Tibial nerve (tissue), 4 donors: ENCODE results near the gene TEP1. TPM values are rescaled to one million over a fixed set of nuclear protein-coding genes. Genes with fewer than 3 reads are reported as not detected.
A peak's percentile ranks its signal among the peaks of the same experiment; 100 is the strongest.

ENCODE experiments used
- DNase-seq, 2 donors: peaks; one replicate each; pipeline ENCODE4 v3.0.0-alpha.2; 2019; ENCODE audit warnings: low spot score in 2 of 2
- H3K27ac ChIP-seq, 4 donors: fragments of 200-600 bp; sonication (generic) in 3 of 4; one replicate each; pipeline ENCODE4 v1.5.1; 2017 to 2019; ENCODE audit warnings: mild to moderate bottlenecking in 1 of 4
- H3K27me3 ChIP-seq, 2 donors: fragments of 200-600 bp; sonication (generic) in 1 of 2; one replicate each; pipeline versions ENCODE4 v1.5.1 to v1.6.0; 2017 to 2019
- H3K36me3 ChIP-seq, 3 donors: fragments of 200-600 bp; sonication (generic); one replicate each; pipeline ENCODE4 v1.5.1; 2018 to 2019
- H3K4me1 ChIP-seq, 4 donors: fragments of 200-600 bp; sonication (generic) in 3 of 4; one replicate each; pipeline ENCODE4 v1.5.1; 2017 to 2019
- H3K4me3 ChIP-seq, 4 donors: fragments of 200-600 bp; sonication (generic) in 3 of 4; one replicate each; pipeline ENCODE4 v1.5.1; 2017 to 2019; ENCODE audit warnings: mild to moderate bottlenecking in 1 of 4, moderate library complexity in 1 of 4
- H3K9me3 ChIP-seq, 4 donors: fragments of 200-600 bp; sonication (generic) in 3 of 4; one replicate each; pipeline ENCODE4 v1.5.1; 2017 to 2019
- EP300 ChIP-seq, 2 donors: sonication (generic); formaldehyde crosslinking; IDR thresholded peaks; one replicate each; pipeline ENCODE4 v1.6.1; 2017; ENCODE audit warnings: antibody characterized with exemption in 2 of 2, mild to moderate bottlenecking in 1 of 2
- POLR2A ChIP-seq, 2 donors: fragments of 450-650 bp; IDR thresholded peaks; one replicate each; pipeline ENCODE4 v1.6.1; 2017; ENCODE audit warnings: antibody characterized with exemption in 2 of 2, mild to moderate bottlenecking in 2 of 2, moderate library complexity in 2 of 2
- WGBS, 2 donors: methylation state at CpG; one replicate each; pipeline ENCODE4 v1.1.5; 2018; 5-methylcytosine and 5-hydroxymethylcytosine counted together
- total RNA-seq, 4 donors: library from RNA; depleted of rRNA; stranded (reverse); fragments of >200 nt; gene quantifications; one replicate each; pipeline ENCODE4 v1.1.0, GENCODE V29; 2016
- TF ChIP-seq, protein P1 (sequence below), 5 experiments: fragments of 200-600 bp in 3 of 5; fragments of 450-650 bp in 2 of 5; sonication (generic) in 3 of 5; IDR thresholded peaks; one replicate each; pipeline ENCODE4 v1.5.1; 2016 to 2019; ENCODE audit warnings: antibody characterized with exemption in 5 of 5, mild to moderate bottlenecking in 3 of 5, moderate library complexity in 2 of 5

Gene TEP1
- 10 to 100 TPM; 30.3 to 50.0 (median 36.0) TPM for total RNA-seq

DNA sequence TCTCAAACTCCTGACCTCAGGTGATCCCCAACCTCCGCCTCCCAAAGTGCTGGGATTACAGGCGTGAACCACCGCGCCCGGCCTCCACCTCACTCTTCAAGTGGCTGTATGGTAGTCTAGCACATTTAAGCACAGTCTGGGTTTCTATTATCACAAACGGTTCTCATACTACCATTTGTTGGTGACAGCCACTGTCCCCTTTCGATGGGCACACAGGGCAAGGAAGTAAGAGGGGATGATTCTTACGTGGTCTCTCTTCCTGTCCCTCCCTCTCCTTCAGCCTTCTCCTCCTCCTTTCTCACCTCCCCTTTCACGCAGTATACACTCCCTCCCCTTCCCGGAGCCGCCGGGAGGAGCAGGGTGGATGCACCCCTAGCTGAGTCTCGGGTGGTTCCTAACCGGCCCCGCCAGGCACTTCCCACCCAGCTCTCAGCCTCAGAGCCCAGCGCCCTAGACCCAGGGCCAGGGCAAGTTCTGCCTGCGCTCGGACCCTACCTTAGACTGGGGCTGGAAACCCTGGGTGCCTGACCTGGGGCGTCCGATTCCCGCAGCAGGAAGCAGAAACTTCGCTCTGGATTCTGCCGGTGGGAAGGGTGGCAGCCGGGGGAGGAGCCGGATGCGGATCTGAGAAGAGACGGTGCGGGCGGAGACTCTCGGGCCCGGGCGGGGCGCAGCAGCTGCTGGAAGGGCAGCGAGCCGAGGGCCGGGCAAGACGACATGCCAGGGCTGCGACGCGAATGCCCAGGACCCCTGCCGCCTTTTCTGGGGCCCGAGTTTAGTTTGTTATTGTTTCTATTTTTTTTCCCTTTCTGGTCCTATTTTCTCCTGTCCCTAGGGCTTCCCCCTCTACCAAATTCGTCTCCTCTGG is at the start of gene TEP1:
TSS of gene TEP1 (minus strand) at position 626 of the 868 bp plus-strand sequence. CDS start 5,062 bp downstream, outside the sequence.
- 0 to 1% methylated on average over 26 to 43 of the region's 43 CpGs for WGBS, 2 donors
- Histone ChIP-seq H3K27me3 (no peaks in the 10 kb centered on the region), H3K4me3 (peak within 1 kb of the TSS; percentile 51 to 92 (median 76)), H3K27ac (peak within 1 kb of the TSS; percentile 75 to 98 (median 90)), H3K4me1 (peaks cover 0 to 32% (median 13%) of the 10 kb centered on the region in 4 donors), H3K9me3 (no peaks in the 10 kb centered on the region), H3K36me3 (peaks cover 0 to 5% (median 0%) of the 10 kb centered on the region in 3 donors)
- TF ChIP-seq, protein P1, sequence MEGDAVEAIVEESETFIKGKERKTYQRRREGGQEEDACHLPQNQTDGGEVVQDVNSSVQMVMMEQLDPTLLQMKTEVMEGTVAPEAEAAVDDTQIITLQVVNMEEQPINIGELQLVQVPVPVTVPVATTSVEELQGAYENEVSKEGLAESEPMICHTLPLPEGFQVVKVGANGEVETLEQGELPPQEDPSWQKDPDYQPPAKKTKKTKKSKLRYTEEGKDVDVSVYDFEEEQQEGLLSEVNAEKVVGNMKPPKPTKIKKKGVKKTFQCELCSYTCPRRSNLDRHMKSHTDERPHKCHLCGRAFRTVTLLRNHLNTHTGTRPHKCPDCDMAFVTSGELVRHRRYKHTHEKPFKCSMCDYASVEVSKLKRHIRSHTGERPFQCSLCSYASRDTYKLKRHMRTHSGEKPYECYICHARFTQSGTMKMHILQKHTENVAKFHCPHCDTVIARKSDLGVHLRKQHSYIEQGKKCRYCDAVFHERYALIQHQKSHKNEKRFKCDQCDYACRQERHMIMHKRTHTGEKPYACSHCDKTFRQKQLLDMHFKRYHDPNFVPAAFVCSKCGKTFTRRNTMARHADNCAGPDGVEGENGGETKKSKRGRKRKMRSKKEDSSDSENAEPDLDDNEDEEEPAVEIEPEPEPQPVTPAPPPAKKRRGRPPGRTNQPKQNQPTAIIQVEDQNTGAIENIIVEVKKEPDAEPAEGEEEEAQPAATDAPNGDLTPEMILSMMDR (IDR thresholded peaks at IDR 0.05), result peak in 1 of 5 experiments; percentile 33
- peak; percentile 74 to 78 for TF ChIP-seq POLR2A (IDR thresholded peaks at IDR 0.05)
- peak in 1 of 2 donors; percentile 89 for TF ChIP-seq EP300 (IDR thresholded peaks at IDR 0.05)
- DNase-seq, result peak; percentile 81 to 84

DNA sequence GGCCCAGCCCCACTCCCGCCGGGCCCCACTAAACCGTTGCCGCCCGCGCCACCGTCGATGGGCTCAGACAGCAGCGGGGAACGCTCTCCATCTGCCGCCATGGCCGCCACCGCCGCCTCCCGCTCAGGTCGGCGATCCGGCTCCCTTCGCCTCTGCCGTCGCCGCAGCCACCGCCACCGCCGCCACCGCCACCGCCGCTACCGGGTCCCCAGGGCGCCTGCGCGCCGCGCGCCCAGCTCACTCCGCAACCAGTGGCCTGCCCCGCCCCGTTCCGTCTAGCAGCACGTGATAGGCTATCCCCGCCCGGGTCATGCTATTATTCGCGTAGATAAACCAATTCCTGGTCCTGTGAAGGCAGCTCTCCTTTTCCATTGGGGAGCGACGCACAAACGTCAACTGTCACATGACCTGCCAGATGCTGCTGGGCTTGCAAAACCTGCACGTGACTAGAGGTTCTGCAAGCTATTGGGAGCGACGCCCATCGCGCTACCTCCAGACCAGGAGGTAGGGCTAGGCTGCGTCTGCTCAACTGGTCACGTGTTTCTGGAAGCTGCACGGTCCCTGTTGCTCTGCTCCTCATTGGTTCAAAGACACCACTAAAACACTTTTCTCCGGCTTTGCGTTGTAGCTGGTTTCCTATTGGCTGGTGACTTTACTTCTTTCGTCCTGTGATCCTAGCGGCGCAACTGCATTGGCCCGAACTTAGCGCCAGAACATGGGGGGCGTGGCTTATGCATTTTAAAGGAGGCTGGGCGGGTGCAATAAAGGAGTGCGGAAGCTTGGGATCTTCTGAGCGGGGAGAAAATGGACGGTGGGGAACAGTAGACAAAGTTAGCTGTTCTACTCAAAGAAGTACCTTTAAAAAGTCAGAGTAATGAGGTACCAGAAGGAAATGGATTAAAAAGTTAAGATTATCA is 48.2 kb upstream of the TEP1 start, which contains the start of gene PIP4P1:
TSS of gene PIP4P1 (minus strand) at position 210 of the 917 bp plus-strand sequence. CDS start at position 101, 109 bp downstream.
- peak; percentile 98 to 99 for DNase-seq
- H3K9me3 ChIP-seq, result no peaks in the 10 kb centered on the region
- peaks cover 3 to 38% (median 15%) of the 10 kb centered on the region in 4 donors for H3K4me1 ChIP-seq
- no peaks in the 10 kb centered on the region for H3K27me3 ChIP-seq
- 0 to 1% methylated on average over 59 of the region's 67 CpGs for WGBS, 2 donors
- H3K27ac ChIP-seq, result peak within 1 kb of the TSS; percentile 95 to 99 (median 98)
- TF ChIP-seq, protein P1 (IDR thresholded peaks at IDR 0.05), result peak in 1 of 5 experiments; percentile 57
- peak; percentile 94 to 100 for TF ChIP-seq EP300 (IDR thresholded peaks at IDR 0.05)
- peak; percentile 87 to 91 for TF ChIP-seq POLR2A (IDR thresholded peaks at IDR 0.05)
- H3K36me3 ChIP-seq, result peaks cover 4 to 30% (median 18%) of the 10 kb centered on the region in 3 donors
- H3K4me3 ChIP-seq, result peak within 1 kb of the TSS; percentile 85 to 99 (median 94)

DNA sequence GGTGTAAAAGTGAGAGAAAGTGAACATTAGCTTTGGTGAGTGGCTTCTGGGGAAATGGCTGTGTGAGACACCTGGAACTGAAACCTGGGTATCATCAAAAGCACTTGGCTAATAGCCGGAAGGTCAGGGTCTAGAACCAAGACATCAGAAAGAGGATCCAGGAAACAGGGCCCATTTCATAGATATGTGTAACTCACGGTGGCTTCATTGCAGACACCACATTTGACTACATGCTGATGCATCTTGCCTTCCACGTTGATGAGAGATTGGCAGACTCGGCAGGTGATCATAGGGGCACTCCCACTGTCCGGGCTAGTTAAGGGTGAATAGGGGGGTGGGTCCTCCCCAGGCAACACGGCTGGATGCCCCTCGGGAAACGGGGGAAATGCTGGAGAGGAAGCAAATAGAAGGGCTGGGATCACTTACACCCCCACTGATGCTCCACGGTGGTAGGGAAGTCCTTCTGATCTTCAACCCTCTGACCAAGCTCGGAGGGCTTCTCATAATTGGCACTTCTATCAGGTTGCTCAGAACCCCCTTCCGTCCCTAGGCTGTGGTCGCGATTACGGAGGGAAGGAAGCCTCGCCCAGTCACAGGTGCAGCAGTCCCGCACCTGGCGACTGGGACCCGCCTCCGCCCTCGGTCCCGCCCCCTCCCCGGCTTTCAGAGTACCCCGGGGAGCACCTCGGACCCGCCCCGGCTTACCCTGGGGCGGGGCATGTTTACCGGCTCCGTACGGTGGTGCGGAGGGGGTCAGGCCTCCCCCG is 47.3 kb upstream of the TEP1 start:
- no peak for DNase-seq
- peak overlapping the region; percentile 85 to 99 (median 94) for H3K4me3 ChIP-seq
- H3K9me3 ChIP-seq, result no peaks in the 10 kb centered on the region
- peaks cover 4 to 35% (median 18%) of the 10 kb centered on the region in 3 donors for H3K36me3 ChIP-seq
- H3K27ac ChIP-seq, result peak overlapping the region; percentile 95 to 99 (median 98)
- no peaks in the 10 kb centered on the region for H3K27me3 ChIP-seq
- TF ChIP-seq EP300 (IDR thresholded peaks at IDR 0.05) (no peak), POLR2A (IDR thresholded peaks at IDR 0.05) (no peak)
- TF ChIP-seq, protein P1 (IDR thresholded peaks at IDR 0.05), result no peak
- WGBS, 2 donors, result 7 to 10% methylated on average over 18 to 28 of the region's 32 CpGs
- H3K4me1 ChIP-seq, result peaks cover 3 to 47% (median 19%) of the 10 kb centered on the region in 4 donors

DNA sequence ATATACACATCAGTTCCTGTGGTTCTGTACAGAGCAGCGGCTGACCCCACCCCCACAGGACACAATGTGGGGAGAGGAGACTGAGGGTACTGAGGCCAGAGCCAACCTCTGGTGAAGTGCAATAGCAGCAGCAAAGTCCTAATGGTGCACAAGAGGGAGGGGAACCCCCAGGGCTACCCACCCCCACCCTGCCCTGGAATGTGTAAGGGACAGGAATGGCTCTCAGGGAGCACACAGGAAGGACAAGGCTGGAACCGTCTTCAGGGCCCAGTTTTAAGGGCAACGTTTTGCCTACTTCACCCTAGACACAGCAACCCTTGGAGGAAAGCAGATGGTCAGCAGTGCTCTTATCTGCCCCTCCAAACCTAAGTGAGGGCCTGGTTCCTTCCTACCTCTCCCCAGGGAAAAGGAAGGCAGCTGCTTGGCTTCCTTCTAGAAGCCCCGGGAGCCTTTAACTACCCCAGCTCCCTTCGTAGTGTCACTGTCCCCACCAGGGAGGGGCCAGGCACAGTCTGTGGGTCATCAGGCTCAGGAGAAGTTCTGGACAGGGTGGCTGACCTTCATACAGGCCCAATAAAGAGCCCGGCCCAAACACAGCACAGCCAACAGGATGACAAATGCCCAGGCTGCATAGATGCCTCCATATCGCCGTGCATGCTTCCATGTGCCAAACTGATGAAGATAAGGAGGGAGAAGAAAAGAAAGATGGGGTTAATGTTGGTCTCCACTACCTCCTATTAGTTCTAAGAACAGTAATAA is 44.9 kb upstream of the TEP1 start:
- Histone ChIP-seq H3K27me3 (no peaks in the 10 kb centered on the region), H3K36me3 (peaks cover 4 to 35% (median 18%) of the 10 kb centered on the region in 3 donors), H3K9me3 (no peaks in the 10 kb centered on the region), H3K4me3 (no peak overlapping the region), H3K27ac (peak overlapping the region in 1 of 4 donors; percentile 14), H3K4me1 (peaks cover 3 to 57% (median 28%) of the 10 kb centered on the region in 4 donors)
- no peak for DNase-seq
- 57 to 66% methylated on average over 8 of the region's 8 CpGs for WGBS, 2 donors
- TF ChIP-seq EP300 (IDR thresholded peaks at IDR 0.05) (no peak), POLR2A (IDR thresholded peaks at IDR 0.05) (no peak)
- TF ChIP-seq, protein P1 (IDR thresholded peaks at IDR 0.05), result no peak
